Measurements from ENCODE around the gene TNS1.

GRCh38 chr2:218016810-218017209 is 14.0 kb upstream of the TNS1 start:
- TF ChIP-seq POLR2AphosphoS5 (IDR thresholded peaks at IDR 0.05; ENCODE audit: borderline replicate concordance, low read depth, low read length) (no peak), EZH2 (IDR thresholded peaks at IDR 0.05) (no peak), FOXP2 (optimal IDR thresholded peaks at IDR 0.05; ENCODE audit: control extremely low read depth, extremely low read length, insufficient read depth) (no peak)

All from SK-N-MC (cell line).